ENCODE measurements around the gene STRA8. TPM values are rescaled to one million over a fixed set of nuclear protein-coding genes. Genes with fewer than 3 reads are reported as not detected.

Gene STRA8
- total RNA-seq, 4 donors from 2014 or later, result not detected

GRCh38 chr7:135246191-135246825 is 12.7 kb downstream of the STRA8 start:
- H3K9me3 ChIP-seq, result no peaks in the 10 kb centered on the region
- in situ Hi-C loops (cut with MboI; ENCODE audit: low sequenced_read_pairs in 4 of 4), result loop anchor here in 1 of 4 donors (25.0 kb wide), 1 partner anchor 1109 kb away; the partner anchor contains the start of gene LRGUK
- no peak for ATAC-seq

DNA sequence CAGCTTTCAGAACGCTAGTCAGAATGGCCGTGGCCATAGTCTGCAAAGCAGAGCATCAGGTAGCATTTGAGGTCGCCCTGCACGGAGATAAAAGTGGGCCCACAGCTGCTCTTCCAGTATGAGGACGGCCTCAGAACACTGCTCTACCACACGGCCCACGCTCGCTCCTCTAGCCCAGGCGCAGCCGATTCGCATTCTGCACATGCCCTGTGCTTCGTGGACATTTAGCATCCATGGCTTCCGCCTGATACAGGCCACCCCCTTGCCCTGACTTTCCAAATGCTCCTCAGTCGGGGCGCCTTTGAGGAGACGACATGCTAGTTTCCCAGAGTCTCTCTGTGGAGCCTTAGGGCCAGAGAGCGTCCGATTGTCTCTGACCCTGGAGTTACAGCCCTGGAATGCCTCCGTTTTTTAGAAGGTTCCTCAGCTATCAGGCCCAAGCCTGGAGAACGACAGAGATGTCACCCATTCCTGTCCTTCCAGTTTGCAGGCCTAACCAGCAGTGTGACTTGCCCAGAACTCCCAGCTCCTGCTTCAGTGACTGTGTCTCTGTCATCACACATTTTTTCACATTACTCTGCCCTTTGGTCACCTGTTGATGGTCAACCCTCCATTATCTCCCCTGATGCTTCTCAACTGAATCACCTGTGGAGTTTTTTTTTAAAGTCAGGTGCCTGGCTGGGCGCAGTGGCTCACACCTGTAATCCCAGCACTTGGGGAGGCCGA is 14.3 kb downstream of the STRA8 start:
- Histone ChIP-seq H3K4me3 (no peak overlapping the region), H3K36me3 (no peaks in the 10 kb centered on the region), H3K27me3 (no peaks in the 10 kb centered on the region), H3K4me1 (no peaks in the 10 kb centered on the region), H3K27ac (no peak overlapping the region), H3K9me3 (no peaks in the 10 kb centered on the region)
- ATAC-seq, result no peak
- in situ Hi-C loops (cut with MboI; ENCODE audit: low sequenced_read_pairs in 4 of 4), result loop anchor here in 1 of 4 donors (25.0 kb wide), 1 partner anchor 1111 kb away; the partner anchor contains the start of gene LRGUK
- intact Hi-C loops (cut with DNase I; ENCODE audit: low total_unique reads), result no loop called here
- DNase-seq, result no peak
- no peak for TF ChIP-seq POLR2A (IDR thresholded peaks at IDR 0.05)
- TF ChIP-seq, protein P1, sequence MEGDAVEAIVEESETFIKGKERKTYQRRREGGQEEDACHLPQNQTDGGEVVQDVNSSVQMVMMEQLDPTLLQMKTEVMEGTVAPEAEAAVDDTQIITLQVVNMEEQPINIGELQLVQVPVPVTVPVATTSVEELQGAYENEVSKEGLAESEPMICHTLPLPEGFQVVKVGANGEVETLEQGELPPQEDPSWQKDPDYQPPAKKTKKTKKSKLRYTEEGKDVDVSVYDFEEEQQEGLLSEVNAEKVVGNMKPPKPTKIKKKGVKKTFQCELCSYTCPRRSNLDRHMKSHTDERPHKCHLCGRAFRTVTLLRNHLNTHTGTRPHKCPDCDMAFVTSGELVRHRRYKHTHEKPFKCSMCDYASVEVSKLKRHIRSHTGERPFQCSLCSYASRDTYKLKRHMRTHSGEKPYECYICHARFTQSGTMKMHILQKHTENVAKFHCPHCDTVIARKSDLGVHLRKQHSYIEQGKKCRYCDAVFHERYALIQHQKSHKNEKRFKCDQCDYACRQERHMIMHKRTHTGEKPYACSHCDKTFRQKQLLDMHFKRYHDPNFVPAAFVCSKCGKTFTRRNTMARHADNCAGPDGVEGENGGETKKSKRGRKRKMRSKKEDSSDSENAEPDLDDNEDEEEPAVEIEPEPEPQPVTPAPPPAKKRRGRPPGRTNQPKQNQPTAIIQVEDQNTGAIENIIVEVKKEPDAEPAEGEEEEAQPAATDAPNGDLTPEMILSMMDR (IDR thresholded peaks at IDR 0.05 in 4 of 5, conservative IDR thresholded peaks at IDR 0.05 in 1 of 5), result no peak

More at GRCh38 chr7:135246191-135246825, 12.7 kb downstream of the STRA8 start:
- no peaks in the 10 kb centered on the region for H3K27me3 ChIP-seq
- H3K36me3 ChIP-seq, result no peaks in the 10 kb centered on the region
- H3K4me3 ChIP-seq, result no peak overlapping the region
- TF ChIP-seq POLR2A (IDR thresholded peaks at IDR 0.05), result no peak
- no peaks in the 10 kb centered on the region for H3K4me1 ChIP-seq
- no peak for DNase-seq
- intact Hi-C loops (cut with DNase I; ENCODE audit: low total_unique reads), result no loop called here
- H3K27ac ChIP-seq, result no peak overlapping the region

DNA sequence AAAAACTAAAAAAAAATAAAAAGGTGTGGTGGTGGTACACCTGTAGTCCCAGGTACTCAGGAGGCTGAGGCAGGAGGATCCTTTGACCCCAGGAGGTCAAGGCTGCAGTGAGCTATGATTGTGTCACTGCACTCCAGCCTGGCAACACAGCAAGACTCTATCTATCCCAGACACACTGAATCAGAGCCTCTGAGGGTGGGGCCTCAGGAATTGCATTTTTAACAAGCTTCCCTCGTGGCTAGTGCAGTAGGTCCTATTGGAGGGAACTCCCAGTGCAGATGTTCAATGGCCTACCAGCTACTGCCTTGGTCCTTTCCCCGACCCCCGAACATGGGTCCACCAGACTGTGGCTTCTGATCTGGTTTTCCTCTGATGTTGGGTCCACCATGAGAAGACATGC is 14.9 kb downstream of the STRA8 start:
- in situ Hi-C loops (cut with MboI; ENCODE audit: low sequenced_read_pairs in 4 of 4) (loop anchor here in 1 of 4 donors (25.0 kb wide), 1 partner anchor 1111 kb away; the partner anchor contains the start of gene LRGUK), intact Hi-C loops (cut with DNase I; ENCODE audit: low total_unique reads) (no loop called here)
- Histone ChIP-seq H3K36me3 (no peaks in the 10 kb centered on the region), H3K4me3 (no peak overlapping the region), H3K4me1 (peaks cover 3 to 4% of the 10 kb centered on the region in 2 donors), H3K9me3 (no peaks in the 10 kb centered on the region), H3K27me3 (no peaks in the 10 kb centered on the region), H3K27ac (no peak overlapping the region)
- DNase-seq, result no peak
- TF ChIP-seq, protein P1 (IDR thresholded peaks at IDR 0.05 in 4 of 5, conservative IDR thresholded peaks at IDR 0.05 in 1 of 5), result no peak
- TF ChIP-seq POLR2A (IDR thresholded peaks at IDR 0.05), result no peak
- ATAC-seq, result no peak

GRCh38 chr7:135251496-135252391 is 18.1 kb downstream of the STRA8 start:
- ATAC-seq (no peak), DNase-seq (no peak)
- H3K36me3 ChIP-seq, result no peaks in the 10 kb centered on the region
- intact Hi-C loops (cut with DNase I; ENCODE audit: low total_unique reads) (no loop called here), in situ Hi-C loops (cut with MboI; ENCODE audit: low sequenced_read_pairs in 4 of 4) (no loop called here)
- H3K27me3 ChIP-seq, result no peaks in the 10 kb centered on the region
- no peak overlapping the region for H3K27ac ChIP-seq
- no peak overlapping the region for H3K4me3 ChIP-seq
- TF ChIP-seq, protein P1 (IDR thresholded peaks at IDR 0.05 in 4 of 5, conservative IDR thresholded peaks at IDR 0.05 in 1 of 5), result no peak
- TF ChIP-seq POLR2A (IDR thresholded peaks at IDR 0.05), result no peak
- peaks cover 22 to 23% of the 10 kb centered on the region in 2 donors for H3K4me1 ChIP-seq
- no peaks in the 10 kb centered on the region for H3K9me3 ChIP-seq
